GM12801 (cell line): ENCODE data around the gene CDK5RAP2.

ENCODE experiments used
- CTCF ChIP-seq: IDR thresholded peaks from one replicate; pipeline ENCODE4 v1.5.1; 2011; ENCODE audit warnings: control low read depth; ENCODE audit not compliant: insufficient read length; ENCODE audit errors: extremely low read depth

Gene CDK5RAP2

GRCh38 chr9:120580051-120580896, at the start of gene CDK5RAP2:
Gene CDK5RAP2, minus strand, starts transcription at chr9:120580167. Its CDS starts 189 bp downstream, at chr9:120579978.
- no peak for TF ChIP-seq CTCF

GRCh38 chr9:120628207-120628924, 48.4 kb upstream of the CDK5RAP2 start:
- no peak for TF ChIP-seq CTCF

GRCh38 chr9:120627073-120627472, 47.1 kb upstream of the CDK5RAP2 start:
- no peak for TF ChIP-seq CTCF

GRCh38 chr9:120626512-120626911, 46.5 kb upstream of the CDK5RAP2 start:
- no peak for TF ChIP-seq CTCF

GRCh38 chr9:120625222-120625621, 45.3 kb upstream of the CDK5RAP2 start:
- TF ChIP-seq CTCF, result no peak

- no peak for TF ChIP-seq CTCF
Observed at GRCh38 chr9:120622790-120623189, 42.8 kb upstream of the CDK5RAP2 start.

GRCh38 chr9:120621941-120622340, 42.0 kb upstream of the CDK5RAP2 start:
- TF ChIP-seq CTCF, result no peak
